Liver (tissue), 9 donors: Measurements from ENCODE around the gene CDK19. TPM values are rescaled to one million over a fixed set of nuclear protein-coding genes. Genes with fewer than 3 reads are reported as not detected.

Experiments
- DNase-seq: peaks from one replicate; pipeline ENCODE4 v3.0.0-alpha.2; 2017; ENCODE audit warnings: low spot score
- H3K27ac ChIP-seq, 2 donors: one replicate each; pipeline ENCODE4 v1.7.0; 2013; ENCODE audit warnings: inconsistent platforms in 2 of 2, low read length in 2 of 2, control low read depth in 1 of 2, low read depth in 1 of 2, mild to moderate bottlenecking in 1 of 2
- H3K27me3 ChIP-seq, 4 donors: one replicate each; pipeline versions ENCODE4 v1.6.1 to v1.7.0; 2013; ENCODE audit warnings: low read length in 3 of 4, inconsistent platforms in 1 of 4, mild to moderate bottlenecking in 1 of 4, moderate library complexity in 1 of 4; ENCODE audit not compliant: control insufficient read depth in 4 of 4, insufficient read depth in 4 of 4
- H3K36me3 ChIP-seq, 4 donors: one replicate each; pipeline versions ENCODE4 v1.6.1 to v1.7.0; 2013; ENCODE audit warnings: low read length in 3 of 4, mild to moderate bottlenecking in 3 of 4, low read depth in 1 of 4, moderate library complexity in 1 of 4; ENCODE audit not compliant: control insufficient read depth in 4 of 4, insufficient read depth in 3 of 4
- H3K4me1 ChIP-seq, 4 donors: one replicate each; pipeline versions ENCODE4 v1.6.1 to v1.7.0; 2013; ENCODE audit warnings: low read length in 3 of 4, mild to moderate bottlenecking in 3 of 4, moderate library complexity in 1 of 4; ENCODE audit not compliant: control insufficient read depth in 4 of 4, insufficient read depth in 4 of 4
- H3K4me3 ChIP-seq, 3 donors: one replicate each; pipeline versions ENCODE4 v1.6.1 to v1.7.0; 2013; ENCODE audit warnings: low read length in 3 of 3, control low read depth in 1 of 3, low read depth in 1 of 3, mild to moderate bottlenecking in 1 of 3
- H3K9ac ChIP-seq, 2 donors: one replicate each; pipeline ENCODE4 v1.7.0; 2013; ENCODE audit warnings: low read length in 2 of 2, mild to moderate bottlenecking in 2 of 2, moderate library complexity in 2 of 2, control low read depth in 1 of 2, low read depth in 1 of 2
- H3K9me3 ChIP-seq, 4 donors: one replicate each; pipeline versions ENCODE4 v1.6.1 to v1.7.0; 2013; ENCODE audit warnings: low read length in 3 of 4; ENCODE audit not compliant: control insufficient read depth in 4 of 4
- ATF3 ChIP-seq: IDR thresholded peaks from 2 replicates; pipeline ENCODE4 v1.6.1; 2016; ENCODE audit warnings: antibody characterized with exemption
- CTCF ChIP-seq: fragments of 150-350 bp; IDR thresholded peaks from 2 replicates; pipeline ENCODE4 v1.5.1; 2017; ENCODE audit warnings: improper control_type of control experiment, low read depth, low read length; ENCODE audit not compliant: missing input control
- EGR1 ChIP-seq, 2 donors: IDR thresholded peaks; 2 replicates each; pipeline ENCODE4 v1.6.1; 2016 to 2018; ENCODE audit warnings: antibody characterized with exemption in 2 of 2, low read depth in 2 of 2
- FOXA1 ChIP-seq: IDR thresholded peaks from 2 replicates; pipeline ENCODE4 v1.6.1; 2016; ENCODE audit warnings: antibody characterized with exemption
- FOXA2 ChIP-seq: IDR thresholded peaks from 2 replicates; pipeline ENCODE4 v1.6.1; 2016; ENCODE audit warnings: antibody characterized with exemption
- GABPA ChIP-seq, 2 donors: IDR thresholded peaks in 1 of 2; conservative IDR thresholded peaks in 1 of 2; 2 replicates each; pipeline ENCODE4 v1.6.1; 2016; ENCODE audit warnings: antibody characterized with exemption in 2 of 2, mild to moderate bottlenecking in 1 of 2, moderate library complexity in 1 of 2
- HNF4A ChIP-seq, 2 donors: conservative IDR thresholded peaks; 2 replicates each; pipeline ENCODE4 v1.6.1; 2016; ENCODE audit warnings: antibody characterized with exemption in 2 of 2, mild to moderate bottlenecking in 2 of 2
- HNF4G ChIP-seq: IDR thresholded peaks from 2 replicates; pipeline ENCODE4 v1.6.1; 2016; ENCODE audit warnings: antibody characterized with exemption
- JUND ChIP-seq, 2 donors: IDR thresholded peaks; 2 replicates each; pipeline ENCODE4 v1.6.1; 2016; ENCODE audit warnings: antibody characterized with exemption in 2 of 2
- MAX ChIP-seq: IDR thresholded peaks from 2 replicates; pipeline ENCODE4 v1.6.1; 2016; ENCODE audit warnings: antibody characterized with exemption
- NR2F2 ChIP-seq: IDR thresholded peaks from 2 replicates; pipeline ENCODE4 v1.6.1; 2016; ENCODE audit warnings: antibody characterized with exemption
- RAD21 ChIP-seq, 2 donors: IDR thresholded peaks; 2 replicates each; pipeline ENCODE4 v1.6.1; 2016; ENCODE audit warnings: antibody characterized with exemption in 2 of 2, mild to moderate bottlenecking in 2 of 2
- RXRA ChIP-seq, 2 donors: IDR thresholded peaks; 2 replicates each; pipeline ENCODE4 v1.6.1; 2017 to 2018; ENCODE audit warnings: antibody characterized with exemption in 2 of 2, mild to moderate bottlenecking in 1 of 2
- SP1 ChIP-seq: IDR thresholded peaks from 2 replicates; pipeline ENCODE4 v1.6.1; 2018; ENCODE audit warnings: antibody characterized with exemption, mild to moderate bottlenecking
- TAF1 ChIP-seq: conservative IDR thresholded peaks from 2 replicates; pipeline ENCODE4 v1.6.1; 2016; ENCODE audit warnings: antibody characterized with exemption, mild to moderate bottlenecking
- YY1 ChIP-seq: IDR thresholded peaks from 2 replicates; pipeline ENCODE4 v1.6.1; 2016; ENCODE audit warnings: antibody characterized with exemption, mild to moderate bottlenecking
- ZBTB33 ChIP-seq: IDR thresholded peaks from 2 replicates; pipeline ENCODE4 v1.6.1; 2016; ENCODE audit warnings: antibody characterized with exemption
- WGBS: extraction: QIAGEN DNeasy Blood & Tissue Kit; methylation state at CpG from one replicate; pipeline ENCODE4 v1.1.7; 2013; 5-methylcytosine and 5-hydroxymethylcytosine counted together
- polyA plus RNA-seq, 2 donors: library from polyadenylated mRNA; stranded (reverse) in 1 of 2; unstranded in 1 of 2; fragments of 200-250 nt in 1 of 2; fragments of >200 nt in 1 of 2; fragmentation: Nextera tagmentation in 1 of 2; extraction: Ambion mirVana in 1 of 2; gene quantifications; one replicate each; pipeline versions ENCODE4 v1.2.1 to v1.2.3, GENCODE V29; 2013 to 2015
- total RNA-seq, 2 donors: library from RNA; depleted of rRNA; stranded (reverse); fragments of >200 nt; gene quantifications; one replicate each; pipeline ENCODE4 v1.2.3, GENCODE V29; 2014
- donor health status: healthy.
- donor health status: healthy.
- donor health status: healthy.
- donor health status: healthy.
- donor health status: healthy.

Gene CDK19
- total and polyA plus RNA-seq, 4 donors = 1.8 to 7.6 (median 3.9) TPM

GRCh38 chr6:110826236-110827129 lies 11.2 kb upstream of the CDK19 start:
- TF ChIP-seq HNF4A (conservative IDR thresholded peaks at IDR 0.05) (no peak), NR2F2 (no peak), RXRA (IDR thresholded peaks at IDR 0.05) (peak; percentile 49 to 71), TAF1 (no peak), YY1 (no peak), ZBTB33 (no peak), JUND (IDR thresholded peaks at IDR 0.05) (no peak), EGR1 (IDR thresholded peaks at IDR 0.05; ENCODE audit: low read depth in 2 of 2) (no peak), MAX (no peak), CTCF (no peak), HNF4G (no peak), FOXA1 (no peak), ATF3 (peak; percentile 28), GABPA (IDR thresholded peaks at IDR 0.05 in 1 of 2, conservative IDR thresholded peaks at IDR 0.05 in 1 of 2) (no peak), RAD21 (IDR thresholded peaks at IDR 0.05) (peak in 1 of 2 donors; percentile 14), FOXA2 (no peak), SP1 (peak; percentile 46)
- 65% methylated on average over 9 of the region's 9 CpGs for WGBS
- Histone ChIP-seq H3K4me1 (peaks cover 0 to 16% (median 7%) of the 10 kb centered on the region in 4 donors), H3K27ac (peak overlapping the region in 1 of 2 donors; percentile 26), H3K4me3 (peak overlapping the region in 1 of 3 donors; percentile 41), H3K9me3 (no peaks in the 10 kb centered on the region), H3K9ac (no peak overlapping the region), H3K27me3 (no peaks in the 10 kb centered on the region), H3K36me3 (no peaks in the 10 kb centered on the region)
- no peak for DNase-seq

GRCh38 chr6:110823146-110823545 lies 7.9 kb upstream of the CDK19 start:
- no peaks in the 10 kb centered on the region for H3K36me3 ChIP-seq
- no peaks in the 10 kb centered on the region for H3K27me3 ChIP-seq
- no peak for DNase-seq
- H3K9ac ChIP-seq = no peak overlapping the region
- H3K4me3 ChIP-seq = no peak overlapping the region
- no peak overlapping the region for H3K27ac ChIP-seq
- 48% methylated on average over 2 of the region's 2 CpGs for WGBS
- H3K4me1 ChIP-seq = peaks cover 4 to 21% (median 10%) of the 10 kb centered on the region in 4 donors
- TF ChIP-seq MAX = no peak
- TF ChIP-seq CTCF = no peak
- no peaks in the 10 kb centered on the region for H3K9me3 ChIP-seq
